Kidney (tissue), 2 donors: ENCODE results near the gene RPS15A. TPM values are rescaled to one million over a fixed set of nuclear protein-coding genes. Genes with fewer than 3 reads are reported as not detected.

Source experiments
- polyA plus RNA-seq: library from polyadenylated mRNA; stranded (reverse); fragments of 350-450 nt; fragmentation: Illumina TruSeq; extraction: RNeasy Lipid Tissue Mini Kit (QIAGEN cat#74804); gene quantifications from one replicate; pipeline ENCODE4 v1.2.3, GENCODE V29; 2014; ENCODE audit warnings: low read depth, low replicate concordance; ENCODE audit not compliant: insufficient read depth
- total RNA-seq: library from RNA; stranded (reverse); fragmentation: NEBNext Ultra II Directional; extraction: Animal tissue kit (Norgen Biotek cat#: 25700); gene quantifications from one replicate; pipeline ENCODE4 v1.2.1, GENCODE V29; 2021
- donor health status: DM: yes; HTN: yes; CAD: no.

The RPS15A gene
- total and polyA plus RNA-seq, 2 donors from 2014 or later, result 918 to 1,519 TPM

Other genes starting within 250 kb of the RPS15A start
- gene NOMO2, start 228.2 kb downstream of the RPS15A start, total RNA-seq, result 87.2 TPM
- gene NOMO2, start 228.2 kb downstream of the RPS15A start, polyA plus RNA-seq, result 157 TPM
- 107 TPM for gene ARL6IP1, start 11.2 kb upstream of the RPS15A start, total RNA-seq
- gene ARL6IP1, start 11.2 kb upstream of the RPS15A start, polyA plus RNA-seq, result 99.5 TPM
- 94.4 TPM for gene SMG1, start 136.1 kb upstream of the RPS15A start, total RNA-seq
- gene SMG1, start 136.1 kb upstream of the RPS15A start, polyA plus RNA-seq, result 4.9 TPM
- gene TMC7, start 193.6 kb upstream of the RPS15A start, total RNA-seq, result 1.2 TPM
- 0.30 TPM for gene TMC7, start 193.6 kb upstream of the RPS15A start, polyA plus RNA-seq